HepG2 (cell line): ENCODE measurements around the gene ZNF467. TPM values are rescaled to one million over a fixed set of nuclear protein-coding genes. Genes with fewer than 3 reads are reported as not detected.

Source experiments
- ATAC-seq: fragments of 200-7000 bp; cut with Tn5 transposase; 3 replicates; pipeline ENCODE4 v1.9.1; 2020; ENCODE audit warnings: mild to moderate bottlenecking, moderate library complexity
- BruUV-seq: library from RNA; stranded (reverse); fragments of 400-500 nt; replicated peaks from 2 replicates; lab custom pipeline; 2021; lab: Mats Ljungman, UMichigan
- CTCF ChIA-PET: fragments of 300-600 bp; formaldehyde crosslinking; extraction: SDS; loops from one replicate; lab custom pipeline; 2021; ENCODE audit warnings: low total read pairs, inconsistent platforms, low intra/inter-chr PET ratio; lab: Yijun Ruan, JAX
- POLR2A ChIA-PET: fragments of 350-600 bp; sonication (Branson Sonifier 250); formaldehyde crosslinking; loops from one replicate; lab custom pipeline; 2020; ENCODE audit warnings: antibody characterized with exemption, inconsistent platforms; lab: Yijun Ruan, JAX
- DNase-seq: peaks from one replicate; pipeline ENCODE4 v3.0.0-alpha.2; 2015; ENCODE audit warnings: low spot score
- FAIRE-seq: peaks from 3 replicates; lab custom pipeline; 2011; peaks lifted over from hg19 to GRCh38; lab: Jason Lieb, UNC
- H2AFZ ChIP-seq: one replicate; pipeline ENCODE4 v1.6.1; 2011; ENCODE audit warnings: low read length, inconsistent platforms
- H3K27ac ChIP-seq: fragments of 300-600 bp; 3 replicates; pipeline ENCODE4 v1.8.0; 2011; ENCODE audit warnings: mixed run types, mild to moderate bottlenecking, mixed read lengths, low read length, inconsistent platforms; ENCODE audit not compliant: insufficient read depth; ENCODE audit errors: extremely low read length
- H3K27me3 ChIP-seq, 2 experiments: fragments of 200-600 bp in 1 of 2; 2 replicates in 1 of 2; 3 replicates in 1 of 2; pipeline versions ENCODE4 v1.6.0 to v1.8.0; 2011; ENCODE audit warnings: low read length in 2 of 2, mild to moderate bottlenecking in 2 of 2, moderate library complexity in 2 of 2, inconsistent platforms in 1 of 2; ENCODE audit not compliant: insufficient read depth in 2 of 2, control insufficient read depth in 1 of 2
- H3K36me3 ChIP-seq, 2 experiments: fragments of 200-600 bp in 1 of 2; replicated peaks in 1 of 2; 2 replicates in 1 of 2; 3 replicates in 1 of 2; pipeline versions ENCODE4 v1.5.1 to v1.8.0; 2011; ENCODE audit warnings: low read length in 2 of 2, inconsistent platforms in 1 of 2; ENCODE audit not compliant: insufficient read depth in 2 of 2, control insufficient read depth in 1 of 2
- H3K4me1 ChIP-seq: 2 replicates; pipeline ENCODE4 v1.5.1; 2012; ENCODE audit warnings: low read length, inconsistent platforms; ENCODE audit not compliant: insufficient read depth
- H3K4me2 ChIP-seq: 2 replicates; pipeline ENCODE4 v1.6.0; 2011; ENCODE audit warnings: low read depth, low read length, inconsistent platforms
- H3K4me3 ChIP-seq, 3 experiments: fragments of 200-600 bp in 1 of 3; sonication (generic), shearing (Covaris generic) in 1 of 3; replicated peaks in 1 of 3; 2 replicates each; pipeline ENCODE4 v1.5.1; 2011 to 2016; ENCODE audit warnings: low read length in 3 of 3, inconsistent platforms in 2 of 3, low read depth in 2 of 3, mild to moderate bottlenecking in 2 of 3, control low read depth in 1 of 3, mixed read lengths in 1 of 3; ENCODE audit not compliant: insufficient read depth in 1 of 3
- H3K79me2 ChIP-seq: one replicate; pipeline ENCODE4 v1.6.1; 2011; ENCODE audit warnings: low read length, inconsistent platforms; ENCODE audit not compliant: insufficient read depth
- H3K9ac ChIP-seq: 2 replicates; pipeline ENCODE4 v1.6.0; 2011; ENCODE audit warnings: mild to moderate bottlenecking, low read depth, low read length, inconsistent platforms; ENCODE audit not compliant: insufficient read depth
- H3K9me3 ChIP-seq: 2 replicates; pipeline ENCODE4 v1.5.1; 2012; ENCODE audit warnings: mild to moderate bottlenecking, low read length
- H4K20me1 ChIP-seq: 2 replicates; pipeline ENCODE4 v1.6.0; 2011; ENCODE audit warnings: inconsistent platforms, mild to moderate bottlenecking, low read length, moderate library complexity; ENCODE audit not compliant: insufficient read depth
- KMT2B ChIP-seq: IDR thresholded peaks from 2 replicates; pipeline ENCODE4 v1.6.1; 2016; ENCODE audit warnings: missing genetic modification reagents, missing compliant biosample characterization
- MEF2D ChIP-seq: sonication (generic); formaldehyde crosslinking; IDR thresholded peaks from 2 replicates; pipeline ENCODE4 v1.5.1; 2020; ENCODE audit warnings: mild to moderate bottlenecking, missing genetic modification reagents
- PHF21A ChIP-seq: sonication (generic); formaldehyde crosslinking; IDR thresholded peaks from 2 replicates; pipeline ENCODE4 v1.5.0; 2020; ENCODE audit warnings: mild to moderate bottlenecking, missing genetic modification reagents
- RXRA ChIP-seq: sonication (generic); formaldehyde crosslinking; IDR thresholded peaks from 2 replicates; pipeline ENCODE4 v1.5.1; 2020; ENCODE audit warnings: missing genetic modification reagents
- SALL1 ChIP-seq: sonication (generic); formaldehyde crosslinking; IDR thresholded peaks from 2 replicates; pipeline ENCODE4 v1.8.0; 2022; ENCODE audit warnings: mild to moderate bottlenecking, missing genetic modification reagents
- ZFX ChIP-seq: sonication (generic); formaldehyde crosslinking; IDR thresholded peaks from 2 replicates; pipeline ENCODE4 v1.4.0; 2020; ENCODE audit warnings: mild to moderate bottlenecking, low read depth, missing genetic modification reagents, moderate library complexity
- ZNF501 ChIP-seq: sonication (generic); formaldehyde crosslinking; IDR thresholded peaks from 2 replicates; pipeline ENCODE4 v1.5.1; 2020; ENCODE audit warnings: mild to moderate bottlenecking, moderate library complexity, missing genetic modification reagents
- ZNF788 ChIP-seq: sonication (generic); formaldehyde crosslinking; IDR thresholded peaks from 2 replicates; pipeline ENCODE4 v1.5.0; 2020; ENCODE audit warnings: mild to moderate bottlenecking, missing genetic modification reagents, borderline replicate concordance
- WGBS: methylation state at CpG from one replicate; pipeline ENCODE4 v1.1.6; 2017; ENCODE audit warnings: low lambda C conversion rate; 5-methylcytosine and 5-hydroxymethylcytosine counted together
- in situ Hi-C: cut with HindIII; loops from 2 replicates; pipeline ENCODE4 v1.10.0; 2017; ENCODE audit warnings: low pct_unique_long_range_greater_than_20kb; ENCODE audit not compliant: extremely low pct_ligation_motif_present
- intact Hi-C: fragments of 100-400 bp; cut with micrococcal nuclease; formaldehyde crosslinking; loops from one replicate; pipeline ENCODE4 v1.10.0; 2022; ENCODE audit not compliant: unreplicated experiment
- polyA plus RNA-seq, 8 experiments: library from polyadenylated mRNA; depleted of rRNA in 3 of 8; stranded (reverse) in 7 of 8; unstranded in 1 of 8; fragments of >200 nt; fragmentation: Illumina TruSeq in 4 of 8; extraction: Trizol in 4 of 8; gene quantifications; 2 replicates each; pipeline versions ENCODE4 v1.2.1 to v1.2.3, GENCODE V29; 2011 to 2016; ENCODE audit warnings: low read depth in 4 of 8, missing spikeins in 1 of 8, mixed read lengths in 1 of 8; ENCODE audit not compliant: insufficient read depth in 1 of 8
- total RNA-seq, 5 experiments: library from RNA; depleted of rRNA; stranded (reverse); fragments of >200 nt; fragmentation: Illumina TruSeq; extraction: Trizol; gene quantifications; 2 replicates each; pipeline ENCODE4 v1.2.3, GENCODE V29; 2016; ENCODE audit warnings: low read depth in 1 of 5
- TF ChIP-seq, protein P1 (sequence below): sonication (generic); formaldehyde crosslinking; IDR thresholded peaks from 2 replicates; pipeline ENCODE4 v1.8.1; 2023; ENCODE audit warnings: mild to moderate bottlenecking, missing genetic modification reagents
- TF ChIP-seq, protein P2 (sequence below): sonication (generic); formaldehyde crosslinking; IDR thresholded peaks from 2 replicates; pipeline ENCODE4 v1.5.0; 2020; ENCODE audit warnings: mild to moderate bottlenecking, missing genetic modification reagents, moderate library complexity
- TF ChIP-seq, protein P3 (sequence below): sonication (generic); formaldehyde crosslinking; conservative IDR thresholded peaks from 2 replicates; pipeline ENCODE4 v1.8.0; 2022; ENCODE audit warnings: mild to moderate bottlenecking, moderate library complexity, missing genetic modification reagents

ZNF467 gene
- total and polyA plus RNA-seq, 2 of the 13 experiments (the other 11 are each of a cell fraction or from before 2014, with no cell fraction given), result 0.03 TPM; not detected in 1

DNA sequence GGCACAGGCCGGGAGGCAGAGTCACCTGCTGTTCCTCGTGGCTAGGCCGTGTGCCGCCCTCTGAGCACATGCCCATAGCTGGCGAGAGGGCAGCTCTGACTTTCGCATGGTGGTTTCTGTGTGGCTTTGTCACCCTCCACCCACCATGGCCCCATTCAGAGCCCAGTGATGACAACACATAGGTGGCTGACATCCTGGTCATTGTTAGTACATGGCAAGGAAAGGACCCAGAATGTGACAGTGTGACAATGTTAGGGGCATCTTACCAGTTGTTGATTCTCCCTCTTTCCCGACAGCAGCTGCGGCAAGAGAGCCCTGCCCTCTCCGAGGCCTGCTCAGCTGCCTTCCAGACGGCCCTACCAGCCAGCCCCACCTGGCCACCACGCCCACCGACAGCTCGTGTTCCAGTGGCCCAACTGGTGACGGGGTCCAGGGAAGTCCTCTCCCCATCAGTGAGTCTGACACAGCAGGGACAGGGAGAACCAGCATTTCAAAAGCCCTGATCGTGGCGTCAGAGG lies 52.2 kb downstream of the ZNF467 start:
- POLR2A ChIA-PET, result no interaction called here
- DNase-seq, result no peak
- no peaks in the 10 kb centered on the region for H3K27me3 ChIP-seq
- peaks cover 18 to 44% of the 10 kb centered on the region in 2 experiments; a peak in 4 of 5 replicates for H3K36me3 ChIP-seq
- H2AFZ ChIP-seq, result no peak overlapping the region
- no TSS peak for BruUV-seq
- H4K20me1 ChIP-seq, result no peaks in the 10 kb centered on the region
- no peak overlapping the region for H3K4me3 ChIP-seq
- WGBS, result 98% methylated on average over 5 of the region's 16 CpGs
- no peak for ATAC-seq
- H3K4me1 ChIP-seq, result peaks cover 28% of the 10 kb centered on the region
- FAIRE-seq, result no peak
- no peaks in the 10 kb centered on the region for H3K9me3 ChIP-seq
- no peak overlapping the region for H3K27ac ChIP-seq
- no peaks in the 10 kb centered on the region for H3K79me2 ChIP-seq
- CTCF ChIA-PET, result no interaction called here
- no peak overlapping the region for H3K4me2 ChIP-seq
- in situ Hi-C loops, result no loop called here
- TF ChIP-seq, protein P1, sequence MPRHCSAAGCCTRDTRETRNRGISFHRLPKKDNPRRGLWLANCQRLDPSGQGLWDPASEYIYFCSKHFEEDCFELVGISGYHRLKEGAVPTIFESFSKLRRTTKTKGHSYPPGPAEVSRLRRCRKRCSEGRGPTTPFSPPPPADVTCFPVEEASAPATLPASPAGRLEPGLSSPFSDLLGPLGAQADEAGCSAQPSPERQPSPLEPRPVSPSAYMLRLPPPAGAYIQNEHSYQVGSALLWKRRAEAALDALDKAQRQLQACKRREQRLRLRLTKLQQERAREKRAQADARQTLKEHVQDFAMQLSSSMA, result no peak
- no peak overlapping the region for H3K9ac ChIP-seq
- intact Hi-C loops, result loop anchor here (2.0 kb wide), 1 partner anchor 30 kb away; no protein-coding TSS in a partner anchor

DNA sequence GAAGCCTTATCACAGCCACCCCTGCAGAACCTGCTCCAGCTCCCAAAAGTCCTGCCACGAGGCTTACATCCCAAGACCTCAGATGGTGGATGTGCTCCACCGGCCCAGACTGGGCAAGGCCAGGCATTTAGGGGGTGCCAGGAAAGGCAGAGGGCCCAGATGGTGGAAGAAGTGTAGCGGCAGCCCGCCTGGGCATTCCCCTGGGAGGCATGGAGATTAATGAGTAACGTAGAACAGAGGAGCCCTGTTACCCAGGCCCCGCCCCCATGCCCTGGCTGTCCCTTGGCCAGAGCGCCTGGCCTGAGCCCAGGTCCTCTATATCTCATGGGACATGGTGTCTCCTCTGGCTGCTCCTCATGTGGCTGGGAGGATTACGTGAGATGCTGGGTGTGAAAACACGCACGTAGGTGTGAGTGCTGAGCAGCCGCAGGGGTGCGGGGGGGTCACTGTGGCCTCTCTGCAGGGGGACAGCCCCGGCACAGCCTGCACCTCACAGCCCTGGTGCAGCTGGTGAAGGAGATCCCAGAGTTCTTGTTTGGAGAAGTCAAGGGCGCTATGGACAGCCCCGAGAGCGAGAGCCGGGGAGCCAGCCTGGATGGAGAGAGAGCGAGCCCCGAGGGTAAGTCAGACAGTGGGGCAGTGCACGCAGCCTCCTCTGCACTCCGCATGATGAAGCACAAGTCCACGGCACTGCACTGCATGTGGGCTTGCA lies 52.9 kb downstream of the ZNF467 start:
- Histone ChIP-seq H3K27ac (peak overlapping the region; percentile 21), H3K4me2 (peak overlapping the region; percentile 65), H2AFZ (no peak overlapping the region)
- TF ChIP-seq ZNF788 (CRISPR knock-in tag), result peak; percentile 42; the same call in 1 of the 2 replicates
- peak; percentile 23; the same call in 1 of the 2 replicates for TF ChIP-seq RXRA (CRISPR knock-in tag)
- TF ChIP-seq, protein P2, sequence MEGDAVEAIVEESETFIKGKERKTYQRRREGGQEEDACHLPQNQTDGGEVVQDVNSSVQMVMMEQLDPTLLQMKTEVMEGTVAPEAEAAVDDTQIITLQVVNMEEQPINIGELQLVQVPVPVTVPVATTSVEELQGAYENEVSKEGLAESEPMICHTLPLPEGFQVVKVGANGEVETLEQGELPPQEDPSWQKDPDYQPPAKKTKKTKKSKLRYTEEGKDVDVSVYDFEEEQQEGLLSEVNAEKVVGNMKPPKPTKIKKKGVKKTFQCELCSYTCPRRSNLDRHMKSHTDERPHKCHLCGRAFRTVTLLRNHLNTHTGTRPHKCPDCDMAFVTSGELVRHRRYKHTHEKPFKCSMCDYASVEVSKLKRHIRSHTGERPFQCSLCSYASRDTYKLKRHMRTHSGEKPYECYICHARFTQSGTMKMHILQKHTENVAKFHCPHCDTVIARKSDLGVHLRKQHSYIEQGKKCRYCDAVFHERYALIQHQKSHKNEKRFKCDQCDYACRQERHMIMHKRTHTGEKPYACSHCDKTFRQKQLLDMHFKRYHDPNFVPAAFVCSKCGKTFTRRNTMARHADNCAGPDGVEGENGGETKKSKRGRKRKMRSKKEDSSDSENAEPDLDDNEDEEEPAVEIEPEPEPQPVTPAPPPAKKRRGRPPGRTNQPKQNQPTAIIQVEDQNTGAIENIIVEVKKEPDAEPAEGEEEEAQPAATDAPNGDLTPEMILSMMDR (CRISPR knock-in tag), result 0 out of 2 replicates have a peak, but pooled peaks have one; percentile 4
- TF ChIP-seq ZNF501 (CRISPR knock-in tag), result 0 out of 2 replicates have a peak, but pooled peaks have one; percentile 46
- TF ChIP-seq KMT2B, result no peak
- TF ChIP-seq SALL1, result peak; percentile 59
- TF ChIP-seq, protein P3, sequence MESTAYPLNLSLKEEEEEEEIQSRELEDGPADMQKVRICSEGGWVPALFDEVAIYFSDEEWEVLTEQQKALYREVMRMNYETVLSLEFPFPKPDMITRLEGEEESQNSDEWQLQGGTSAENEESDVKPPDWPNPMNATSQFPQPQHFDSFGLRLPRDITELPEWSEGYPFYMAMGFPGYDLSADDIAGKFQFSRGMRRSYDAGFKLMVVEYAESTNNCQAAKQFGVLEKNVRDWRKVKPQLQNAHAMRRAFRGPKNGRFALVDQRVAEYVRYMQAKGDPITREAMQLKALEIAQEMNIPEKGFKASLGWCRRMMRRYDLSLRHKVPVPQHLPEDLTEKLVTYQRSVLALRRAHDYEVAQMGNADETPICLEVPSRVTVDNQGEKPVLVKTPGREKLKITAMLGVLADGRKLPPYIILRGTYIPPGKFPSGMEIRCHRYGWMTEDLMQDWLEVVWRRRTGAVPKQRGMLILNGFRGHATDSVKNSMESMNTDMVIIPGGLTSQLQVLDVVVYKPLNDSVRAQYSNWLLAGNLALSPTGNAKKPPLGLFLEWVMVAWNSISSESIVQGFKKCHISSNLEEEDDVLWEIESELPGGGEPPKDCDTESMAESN (CRISPR knock-in tag), result no peak
- TF ChIP-seq MEF2D (CRISPR knock-in tag), result 0 out of 2 replicates have a peak, but pooled peaks have one; percentile 18
- TF ChIP-seq PHF21A (CRISPR knock-in tag), result 0 out of 2 replicates have a peak, but pooled peaks have one; percentile 42
- TF ChIP-seq ZFX (CRISPR knock-in tag), result peak; percentile 18; the same call in 1 of the 2 replicates

More for the DNA sequence above, 52.9 kb downstream of the ZNF467 start:
- Histone ChIP-seq H3K27me3 (no peaks in the 10 kb centered on the region), H3K79me2 (no peaks in the 10 kb centered on the region), H3K9me3 (no peaks in the 10 kb centered on the region), H3K4me3 (peak overlapping the region in 2 of 3 experiments; percentile 38 to 51; a peak in 2 of 6 replicates), H3K36me3 (peaks cover 18 to 40% of the 10 kb centered on the region in 2 experiments; a peak in 4 of 5 replicates), H3K9ac (no peak overlapping the region), H4K20me1 (no peaks in the 10 kb centered on the region), H3K4me1 (peaks cover 34% of the 10 kb centered on the region)
- intact Hi-C loops (loop anchor here (2.0 kb wide), 1 partner anchor 30 kb away; no protein-coding TSS in a partner anchor), in situ Hi-C loops (no loop called here)
- BruUV-seq, result no TSS peak
- ATAC-seq, result peak; percentile 99
- ChIA-PET POLR2A (no interaction called here), CTCF (no interaction called here)
- WGBS, result 27% methylated on average over 12 of the region's 22 CpGs
- FAIRE-seq, result peak; percentile 77
- DNase-seq, result peak; percentile 78
